ENCODE measurements around the gene SET. TPM values are rescaled to one million over a fixed set of nuclear protein-coding genes. Genes with fewer than 3 reads are reported as not detected.

SET gene
- polyA plus RNA-seq, 1 donor (not counting 4 experiments of a cell fraction or from before 2014, with no cell fraction given), result 267 TPM

DNA sequence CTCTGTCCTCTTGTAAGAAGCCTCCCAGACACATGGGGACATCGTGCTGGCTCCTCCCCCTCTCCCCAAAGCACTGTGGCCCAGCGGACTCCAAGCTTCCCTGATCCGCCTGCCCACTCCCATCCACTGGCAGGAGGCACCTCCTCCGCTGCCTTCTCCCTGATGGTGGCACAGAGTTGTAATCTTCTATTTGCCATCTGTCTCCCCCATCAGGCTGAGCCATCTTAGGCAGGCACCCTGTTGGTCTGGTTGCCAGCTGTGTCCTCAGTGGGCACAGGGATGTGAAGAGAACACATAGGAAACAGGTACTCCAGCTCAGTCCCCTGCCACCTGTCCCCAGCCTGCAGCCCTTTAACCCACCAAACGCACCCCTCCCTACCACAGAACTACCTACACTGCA, 40.3 kb downstream of the SET start:
- no peak for FAIRE-seq
- Histone ChIP-seq H3K9ac (ENCODE audit: control insufficient read depth, extremely low read depth, insufficient read depth, low read length) (no peak overlapping the region), H2AFZ (ENCODE audit: control insufficient read depth, low read length) (no peak overlapping the region)

DNA sequence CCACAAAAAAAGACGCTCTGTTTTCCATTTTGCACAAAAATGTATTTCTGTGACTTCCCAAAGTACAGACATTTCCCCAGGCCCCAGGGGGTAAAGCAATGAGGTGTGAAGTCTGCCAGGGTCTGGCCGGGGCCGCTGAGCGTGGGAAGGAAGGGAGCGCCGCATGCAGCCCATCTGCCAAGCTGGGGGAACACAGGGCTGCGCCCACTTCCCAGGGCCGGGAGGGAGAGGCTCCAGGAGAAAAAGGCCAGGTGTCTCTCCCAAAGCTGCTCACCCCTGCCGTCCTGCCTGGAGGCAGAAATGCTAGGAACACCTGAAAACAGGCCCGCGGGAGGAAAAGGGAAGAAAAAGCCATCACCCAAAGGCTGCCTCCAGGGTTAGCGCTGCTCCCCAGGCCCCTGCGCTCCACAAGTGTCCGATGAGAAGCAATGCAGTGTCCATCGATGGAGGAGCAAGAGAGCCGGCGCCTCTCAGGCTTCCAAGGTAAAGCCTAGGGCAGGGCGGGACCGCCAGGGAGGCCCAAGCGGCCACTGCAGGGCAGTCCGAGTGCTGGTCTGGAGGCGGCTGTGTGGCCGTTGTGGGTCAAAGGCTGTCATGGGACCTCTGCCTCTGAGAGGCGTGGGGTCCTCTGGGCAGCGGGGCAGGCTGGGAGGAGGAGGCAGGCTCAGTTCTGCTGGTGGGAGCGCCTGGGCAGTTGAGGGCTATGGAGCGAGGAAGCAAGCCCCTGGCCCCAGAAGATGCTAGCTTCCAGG, 40.9 kb downstream of the SET start:
- H3K9me3 ChIP-seq (ENCODE audit: control insufficient read depth, low read depth, low read length), result no peaks in the 10 kb centered on the region
- no peaks in the 10 kb centered on the region for H4K20me1 ChIP-seq (ENCODE audit: control insufficient read depth, extremely low read depth, insufficient read depth, low read length)
- H3K4me3 ChIP-seq (ENCODE audit: control insufficient read depth in 2 of 3, extremely low read depth in 1 of 3, insufficient read depth in 2 of 3, low read depth in 1 of 3, low read length in 3 of 3), result no peak overlapping the region
- no peak overlapping the region for H3K9ac ChIP-seq (ENCODE audit: control insufficient read depth, extremely low read depth, insufficient read depth, low read length)
- H3K79me2 ChIP-seq (ENCODE audit: control insufficient read depth, insufficient read depth, low read length), result no peaks in the 10 kb centered on the region
- DNase-seq (ENCODE audit: low read depth, low spot score), result no peak
- no peak for FAIRE-seq
- H3K27ac ChIP-seq (ENCODE audit: control insufficient read depth, insufficient read depth, low read length), result no peak overlapping the region
- no peak overlapping the region for H2AFZ ChIP-seq (ENCODE audit: control insufficient read depth, low read length)
- no peaks in the 10 kb centered on the region for H3K27me3 ChIP-seq (ENCODE audit: control insufficient read depth, extremely low read depth, insufficient read depth, low read length)
- no peaks in the 10 kb centered on the region for H3K9me1 ChIP-seq (ENCODE audit: control insufficient read depth, extremely low read depth, insufficient read depth, low read length)
- dilution Hi-C loops (cut with MboI; ENCODE audit: extremely low pct_ligation_motif_present, low sequenced_read_pairs), result no loop called here
- peaks cover 0 to 7% of the 10 kb centered on the region in 2 experiments for H3K36me3 ChIP-seq (ENCODE audit: control insufficient read depth in 2 of 2, extremely low read depth in 1 of 2, insufficient read depth in 2 of 2, low read length in 2 of 2)
- TF ChIP-seq, protein P1, sequence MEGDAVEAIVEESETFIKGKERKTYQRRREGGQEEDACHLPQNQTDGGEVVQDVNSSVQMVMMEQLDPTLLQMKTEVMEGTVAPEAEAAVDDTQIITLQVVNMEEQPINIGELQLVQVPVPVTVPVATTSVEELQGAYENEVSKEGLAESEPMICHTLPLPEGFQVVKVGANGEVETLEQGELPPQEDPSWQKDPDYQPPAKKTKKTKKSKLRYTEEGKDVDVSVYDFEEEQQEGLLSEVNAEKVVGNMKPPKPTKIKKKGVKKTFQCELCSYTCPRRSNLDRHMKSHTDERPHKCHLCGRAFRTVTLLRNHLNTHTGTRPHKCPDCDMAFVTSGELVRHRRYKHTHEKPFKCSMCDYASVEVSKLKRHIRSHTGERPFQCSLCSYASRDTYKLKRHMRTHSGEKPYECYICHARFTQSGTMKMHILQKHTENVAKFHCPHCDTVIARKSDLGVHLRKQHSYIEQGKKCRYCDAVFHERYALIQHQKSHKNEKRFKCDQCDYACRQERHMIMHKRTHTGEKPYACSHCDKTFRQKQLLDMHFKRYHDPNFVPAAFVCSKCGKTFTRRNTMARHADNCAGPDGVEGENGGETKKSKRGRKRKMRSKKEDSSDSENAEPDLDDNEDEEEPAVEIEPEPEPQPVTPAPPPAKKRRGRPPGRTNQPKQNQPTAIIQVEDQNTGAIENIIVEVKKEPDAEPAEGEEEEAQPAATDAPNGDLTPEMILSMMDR (optimal IDR thresholded peaks at IDR 0.05 in 1 of 3, IDR thresholded peaks at IDR 0.05 in 1 of 3, conservative IDR thresholded peaks at IDR 0.05 in 1 of 3; ENCODE audit: extremely low read depth in 1 of 3, insufficient read depth in 2 of 3, low read length in 3 of 3), result no peak
- no peak for TF ChIP-seq EZH2 (IDR thresholded peaks at IDR 0.05; ENCODE audit: low read length)
- no peak overlapping the region for H3K4me2 ChIP-seq (ENCODE audit: control insufficient read depth, extremely low read depth, insufficient read depth, low read depth, low read length)
- H3K4me1 ChIP-seq (ENCODE audit: control insufficient read depth, extremely low read depth, insufficient read depth, low read length), result no peaks in the 10 kb centered on the region

More for the DNA sequence above, 40.3 kb downstream of the SET start:
- Histone ChIP-seq H3K9me3 (ENCODE audit: control insufficient read depth, low read depth, low read length) (no peaks in the 10 kb centered on the region), H3K4me1 (ENCODE audit: control insufficient read depth, extremely low read depth, insufficient read depth, low read length) (peaks cover 3% of the 10 kb centered on the region), H3K4me3 (ENCODE audit: control insufficient read depth in 2 of 3, extremely low read depth in 1 of 3, insufficient read depth in 2 of 3, low read depth in 1 of 3, low read length in 3 of 3) (no peak overlapping the region), H4K20me1 (ENCODE audit: control insufficient read depth, extremely low read depth, insufficient read depth, low read length) (no peaks in the 10 kb centered on the region), H3K79me2 (ENCODE audit: control insufficient read depth, insufficient read depth, low read length) (no peaks in the 10 kb centered on the region), H3K4me2 (ENCODE audit: control insufficient read depth, extremely low read depth, insufficient read depth, low read depth, low read length) (no peak overlapping the region), H3K36me3 (ENCODE audit: control insufficient read depth in 2 of 2, extremely low read depth in 1 of 2, insufficient read depth in 2 of 2, low read length in 2 of 2) (peaks cover 0 to 4% of the 10 kb centered on the region in 2 experiments), H3K27me3 (ENCODE audit: control insufficient read depth, extremely low read depth, insufficient read depth, low read length) (no peaks in the 10 kb centered on the region), H3K9me1 (ENCODE audit: control insufficient read depth, extremely low read depth, insufficient read depth, low read length) (no peaks in the 10 kb centered on the region), H3K27ac (ENCODE audit: control insufficient read depth, insufficient read depth, low read length) (no peak overlapping the region)
- dilution Hi-C loops (cut with MboI; ENCODE audit: extremely low pct_ligation_motif_present, low sequenced_read_pairs), result no loop called here
- DNase-seq (ENCODE audit: low read depth, low spot score), result no peak
- no peak for TF ChIP-seq EZH2 (IDR thresholded peaks at IDR 0.05; ENCODE audit: low read length)
- TF ChIP-seq, protein P1 (optimal IDR thresholded peaks at IDR 0.05 in 1 of 3, IDR thresholded peaks at IDR 0.05 in 1 of 3, conservative IDR thresholded peaks at IDR 0.05 in 1 of 3; ENCODE audit: extremely low read depth in 1 of 3, insufficient read depth in 2 of 3, low read length in 3 of 3), result no peak
